ENCODE data around the gene CFAP73.

CFAP73 gene

GRCh38 chr12:113167868-113168267 lies 18.3 kb downstream of the CFAP73 start:
- no peak for DNase-seq

DNA sequence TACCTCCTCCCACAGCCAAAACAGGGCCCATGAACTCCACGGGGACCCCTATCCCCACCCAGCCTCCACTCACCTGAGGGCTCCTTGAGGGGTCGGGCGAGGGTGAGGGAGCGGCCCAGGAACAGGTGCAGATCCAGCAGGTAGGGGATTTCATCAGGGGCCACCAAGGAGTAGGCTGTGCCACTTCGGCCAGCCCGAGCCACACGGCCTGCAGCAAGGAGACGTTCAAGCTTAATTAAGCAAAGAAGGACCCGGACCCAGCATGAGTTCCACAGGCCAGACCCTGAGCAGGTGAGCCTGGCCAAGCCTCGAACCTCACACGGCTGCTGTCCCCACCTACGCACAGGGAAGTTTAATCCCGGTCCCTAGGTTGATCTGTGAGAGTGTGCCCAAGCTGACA lies 20.2 kb downstream of the CFAP73 start:
- no peak for DNase-seq

GRCh38 chr12:113170457-113170856 lies 20.9 kb downstream of the CFAP73 start:
- DNase-seq, result no peak

GRCh38 chr12:113170926-113171325 lies 21.4 kb downstream of the CFAP73 start:
- no peak for DNase-seq

- no peak for DNase-seq
Measured at GRCh38 chr12:113171543-113171942, 22.0 kb downstream of the CFAP73 start.

DNA sequence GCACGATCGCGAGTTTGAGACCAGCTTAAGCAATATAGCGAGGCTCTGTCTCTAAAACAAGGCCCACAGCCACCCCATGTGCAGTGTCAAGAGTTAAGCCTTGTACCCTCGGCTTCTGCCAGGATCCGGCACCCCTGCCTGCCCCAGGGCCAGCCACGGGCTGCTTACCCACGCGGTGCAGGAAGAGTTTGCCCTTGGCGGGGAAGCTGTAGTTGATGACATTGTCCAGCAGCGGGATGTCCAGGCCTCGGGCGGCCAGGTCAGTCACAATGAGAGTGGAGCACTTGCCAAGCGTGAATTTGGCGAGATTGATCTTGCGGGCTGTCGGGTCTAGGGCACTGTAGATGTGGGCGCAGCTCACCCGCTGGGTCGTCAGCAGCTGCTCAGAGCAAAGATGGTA lies 22.7 kb downstream of the CFAP73 start:
- no peak for DNase-seq

GRCh38 chr12:113173081-113173698 lies 23.7 kb downstream of the CFAP73 start:
- no peak for DNase-seq

DNA sequence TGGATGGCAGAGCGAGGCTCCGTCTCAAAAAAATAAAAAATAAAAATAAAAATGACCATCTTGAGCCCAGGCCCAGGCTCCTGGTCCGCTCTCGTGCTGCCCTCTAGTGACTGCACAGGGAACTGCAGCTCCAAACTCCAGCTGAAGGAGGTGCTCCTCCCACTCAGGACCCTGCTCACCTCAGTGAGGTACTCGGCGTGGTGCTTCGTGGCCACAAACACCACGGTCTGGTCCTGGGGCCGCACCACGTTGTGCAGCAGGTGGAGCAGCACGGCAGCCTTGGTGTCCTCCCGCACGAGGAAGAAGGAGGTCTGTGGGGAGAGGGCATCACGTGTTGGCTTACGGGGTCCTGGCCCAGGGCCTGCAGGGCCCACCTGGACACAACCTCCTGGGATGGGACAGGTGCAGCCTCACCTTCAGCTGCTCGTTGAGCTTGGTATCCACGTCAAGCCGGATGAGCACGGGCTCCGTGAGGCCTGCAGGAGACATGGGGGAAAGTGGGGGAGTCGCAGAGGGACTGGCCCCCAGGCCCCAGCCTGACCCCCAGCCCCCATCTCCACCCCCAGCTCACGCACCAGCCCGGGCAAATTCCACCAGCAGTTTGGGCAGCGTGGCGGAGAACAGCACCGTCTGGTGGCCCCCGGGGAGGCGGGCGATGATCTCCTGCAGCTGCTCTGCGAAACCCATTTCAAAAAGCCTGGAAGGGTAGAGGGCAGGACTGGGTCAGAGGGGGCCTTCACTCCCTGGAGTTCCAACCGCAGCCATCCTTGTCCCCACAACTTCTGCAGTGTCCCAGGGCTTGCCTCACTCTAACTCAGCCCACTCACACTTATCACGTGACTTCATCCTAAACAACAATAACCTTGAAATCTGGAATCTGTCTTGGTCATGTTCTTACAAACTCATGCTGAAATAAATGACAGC lies 25.2 kb downstream of the CFAP73 start:
- DNase-seq, result peak; percentile 13

DNA sequence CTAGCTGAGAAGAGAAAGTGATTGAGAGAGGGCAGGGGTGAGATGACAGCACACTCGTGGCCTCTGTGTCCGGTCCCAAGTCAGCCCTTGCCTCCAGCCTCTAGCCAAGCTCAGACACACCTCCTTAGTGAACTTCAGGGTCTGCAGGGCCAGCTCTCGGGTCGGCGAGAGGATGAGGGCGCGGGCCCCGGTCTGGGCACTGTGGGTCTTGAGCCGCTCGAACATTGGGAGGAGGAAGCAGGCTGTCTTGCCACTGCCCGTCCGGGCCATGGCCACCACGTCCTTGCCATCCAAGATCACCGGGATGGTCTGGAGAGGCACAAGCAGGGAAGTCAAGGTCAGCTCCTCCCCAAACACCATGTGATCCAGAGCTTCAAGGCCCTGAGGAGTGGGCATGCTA lies 29.5 kb downstream of the CFAP73 start:
- DNase-seq, result no peak

GRCh38 chr12:113180333-113180732 lies 30.8 kb downstream of the CFAP73 start:
- DNase-seq, result no peak

GRCh38 chr12:113181975-113182374 lies 32.5 kb downstream of the CFAP73 start:
- no peak for DNase-seq

- no peak for DNase-seq
Measured at GRCh38 chr12:113183030-113183589, 33.6 kb downstream of the CFAP73 start.

DNA sequence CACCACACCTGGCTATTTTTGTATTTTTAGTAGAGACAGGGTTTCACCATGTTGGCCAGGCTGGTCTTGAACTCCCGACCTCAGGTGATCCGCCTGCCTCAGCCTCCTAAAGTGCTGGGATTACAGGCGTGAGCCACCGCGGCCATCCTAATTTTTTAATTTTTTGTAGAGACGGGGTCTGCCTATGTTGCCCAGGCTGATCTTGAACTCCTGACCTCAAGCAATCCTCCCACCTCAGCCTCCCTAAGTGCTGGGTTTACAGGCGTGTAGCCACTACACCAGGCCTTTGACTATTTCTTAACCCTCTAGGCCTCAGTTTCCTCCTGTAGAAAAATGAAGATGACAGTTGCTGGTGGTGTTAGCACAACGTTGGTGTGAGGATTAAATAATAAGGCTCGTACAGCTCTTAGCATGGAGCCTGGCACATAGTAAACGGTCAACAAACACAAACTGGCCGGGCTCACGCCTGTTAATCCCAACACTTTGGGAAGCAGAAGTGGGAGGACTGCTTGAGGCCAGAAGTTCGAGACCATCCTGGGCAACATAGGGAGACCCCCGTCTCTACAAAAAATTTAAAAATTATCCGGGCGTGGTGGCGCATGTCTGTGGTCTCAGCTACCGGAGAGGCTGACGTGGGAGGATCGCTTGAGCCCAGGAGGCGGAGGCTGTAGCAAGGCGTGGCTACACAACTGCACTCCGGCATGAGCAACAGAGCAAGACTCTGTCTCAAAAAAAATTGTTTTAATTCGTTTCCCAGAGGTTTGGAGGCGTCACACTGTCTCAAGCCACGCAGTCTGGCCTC lies 34.8 kb downstream of the CFAP73 start:
- no peak for DNase-seq

GRCh38 chr12:113184900-113185179 lies 35.3 kb downstream of the CFAP73 start:
- peak; percentile 82 for DNase-seq

GRCh38 chr12:113185180-113186032 lies 35.9 kb downstream of the CFAP73 start, which contains the start of the genes DDX54 and RITA1:
Gene DDX54, minus strand, starts transcription at chr12:113185478. Its CDS starts 27 bp downstream, at chr12:113185451.
Gene RITA1, plus strand, starts transcription at chr12:113185721. Its CDS starts 1,026 bp downstream, at chr12:113186747.
- peak; percentile 39 for DNase-seq

GRCh38 chr12:113186033-113186365 lies 36.5 kb downstream of the CFAP73 start:
- DNase-seq, result no peak

- no peak for DNase-seq
Measured at GRCh38 chr12:113186666-113187325, 37.3 kb downstream of the CFAP73 start.

DNA sequence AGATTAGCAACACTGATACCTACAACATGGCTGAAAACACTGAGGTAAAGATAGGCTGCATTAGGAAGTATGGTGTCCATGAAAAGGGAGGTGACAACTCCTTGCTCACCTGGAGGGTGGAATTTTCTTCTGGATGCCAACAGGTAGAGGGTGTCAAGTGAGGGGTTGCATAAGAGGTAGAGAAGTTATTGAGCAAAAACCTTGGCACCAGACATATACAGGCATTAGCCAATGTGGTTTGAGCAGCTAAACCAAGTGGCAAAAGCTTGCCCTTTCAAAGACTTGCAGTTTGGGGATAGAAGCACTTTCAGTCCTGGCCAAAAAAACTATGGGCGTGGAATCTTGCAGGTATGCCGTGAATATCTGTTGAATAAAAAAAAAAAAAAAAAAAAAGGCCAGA lies 39.8 kb downstream of the CFAP73 start:
- DNase-seq, result no peak

DNA sequence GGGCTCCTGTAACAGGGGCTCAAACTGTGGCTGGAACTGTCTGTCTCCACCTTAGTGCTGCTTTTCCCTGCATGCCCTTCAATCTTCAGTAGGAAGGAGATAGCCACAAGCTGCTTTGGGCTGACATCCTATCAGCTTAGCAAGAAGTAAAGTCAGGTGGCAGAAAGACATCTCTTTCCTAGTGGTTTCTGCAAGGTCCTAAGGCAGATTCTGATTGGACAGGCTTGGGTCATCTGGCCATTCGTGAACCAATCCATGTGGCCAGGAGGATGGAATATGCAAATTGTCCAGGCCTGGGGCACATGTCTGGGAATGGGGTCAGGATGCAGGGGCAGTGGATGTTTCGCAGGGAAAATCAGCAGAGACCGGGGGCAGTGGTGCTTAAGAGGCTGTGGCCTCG lies 41.2 kb downstream of the CFAP73 start:
- DNase-seq, result no peak

GRCh38 chr12:113191227-113191626 lies 41.7 kb downstream of the CFAP73 start:
- DNase-seq, result no peak

DNA sequence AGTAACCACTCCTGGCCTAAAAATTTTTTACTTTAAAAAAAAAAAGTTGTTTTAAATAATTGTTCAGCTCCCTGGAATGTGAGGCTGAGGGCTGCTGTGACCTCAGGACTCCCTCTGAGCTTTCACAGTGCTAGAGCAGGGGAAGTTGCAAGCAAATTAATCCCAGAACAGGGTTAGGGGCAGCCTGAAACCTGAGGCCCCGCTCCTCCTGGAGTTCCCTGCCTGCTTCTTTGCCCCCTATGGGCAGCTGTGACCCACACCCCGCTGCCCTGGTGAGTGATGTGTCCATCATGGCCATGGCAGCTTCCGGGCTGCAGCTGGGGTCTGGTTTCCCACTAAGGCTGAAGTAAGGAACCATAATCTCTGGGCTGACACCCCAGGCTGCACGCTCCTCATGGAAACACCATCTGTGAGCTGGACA lies 45.5 kb downstream of the CFAP73 start:
- DNase-seq, result no peak

DNA sequence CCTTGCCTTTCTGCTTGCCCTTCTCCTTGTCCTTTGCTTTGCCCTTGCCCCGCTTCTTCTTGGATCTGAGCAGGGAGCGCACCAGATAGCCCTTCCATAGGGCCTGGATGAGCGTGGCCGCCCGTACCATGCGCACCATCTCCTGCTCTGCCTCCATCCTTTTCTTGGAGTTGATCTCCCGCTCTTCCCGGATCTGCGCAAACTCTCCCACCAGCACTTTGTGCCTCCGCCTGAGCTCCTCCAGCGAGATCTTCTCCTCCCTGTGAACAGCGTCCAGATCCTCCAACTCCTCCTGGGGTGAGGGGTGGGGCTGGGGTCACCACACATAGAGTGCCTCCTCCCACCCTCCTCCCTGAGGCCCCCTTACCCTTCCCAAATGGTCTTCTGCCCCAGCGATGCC lies 46.1 kb downstream of the CFAP73 start:
- DNase-seq, result no peak
